BLaER1 treated with 17β-estradiol and CSF1 and Interleukin-3, amounts not matched to agents 10 nM and 100 nM (cell line): Measurements from ENCODE around the gene GTPBP4.

Source experiments
- H3K27ac ChIP-seq, 11 experiments: shearing (Covaris generic); formaldehyde crosslinking; 2 replicates each; pipeline ENCODE4 v1.8.1; 2022
- H3K27me3 ChIP-seq, 11 experiments: shearing (Covaris generic); formaldehyde crosslinking; 2 replicates each; pipeline ENCODE4 v1.8.1; 2022
- H3K36me3 ChIP-seq, 11 experiments: shearing (Covaris generic); formaldehyde crosslinking; 2 replicates each; pipeline ENCODE4 v1.8.1; 2022
- H3K4me1 ChIP-seq, 10 experiments: shearing (Covaris generic); formaldehyde crosslinking; 2 replicates each; pipeline ENCODE4 v1.8.1; 2022
- H3K4me2 ChIP-seq, 11 experiments: shearing (Covaris generic); formaldehyde crosslinking; 2 replicates each; pipeline ENCODE4 v1.8.1; 2022
- H3K4me3 ChIP-seq, 10 experiments: shearing (Covaris generic); formaldehyde crosslinking; 2 replicates each; pipeline ENCODE4 v1.8.1; 2022
- H3K9ac ChIP-seq, 11 experiments: shearing (Covaris generic); formaldehyde crosslinking; 2 replicates each; pipeline ENCODE4 v1.8.1; 2022
- H3K9me3 ChIP-seq, 11 experiments: shearing (Covaris generic); formaldehyde crosslinking; replicated peaks in 1 of 11; 2 replicates each; pipeline ENCODE4 v1.8.1; 2022
- H4K20me1 ChIP-seq, 11 experiments: shearing (Covaris generic); formaldehyde crosslinking; 2 replicates each; pipeline ENCODE4 v1.8.1; 2022
- Cebpa-rat ChIP-seq, 11 experiments: shearing (Covaris generic); IDR thresholded peaks; 2 replicates each; pipeline ENCODE4 v1.8.1; 2022

The GTPBP4 gene

GRCh38 chr10:1048732-1049424 is 60.6 kb downstream of the GTPBP4 start, which contains the start of gene IDI1:
TSS of gene IDI1 (minus strand) at chr10:1049119. CDS start at chr10:1049003, 116 bp downstream.
- H4K20me1 ChIP-seq: peaks cover 15 to 66% (median 38%) of the 10 kb centered on the region in 11 experiments; a peak in 17 of 22 replicates
- H3K36me3 ChIP-seq: peaks cover 25 to 45% (median 34%) of the 10 kb centered on the region in 11 experiments
- no peak for TF ChIP-seq Cebpa-rat (IDR thresholded peaks at IDR 0.05)
- H3K4me2 ChIP-seq: peak within 1 kb of the TSS; percentile 84 to 96 (median 91)
- peak within 1 kb of the TSS; percentile 88 to 96 (median 92) for H3K27ac ChIP-seq
- no peaks in the 10 kb centered on the region for H3K9me3 ChIP-seq
- H3K27me3 ChIP-seq: no peaks in the 10 kb centered on the region
- H3K9ac ChIP-seq: peak within 1 kb of the TSS; percentile 86 to 95 (median 93)
- peak within 1 kb of the TSS; percentile 75 to 95 (median 84) for H3K4me3 ChIP-seq
- peaks cover 55 to 72% (median 67%) of the 10 kb centered on the region in 10 experiments for H3K4me1 ChIP-seq

DNA sequence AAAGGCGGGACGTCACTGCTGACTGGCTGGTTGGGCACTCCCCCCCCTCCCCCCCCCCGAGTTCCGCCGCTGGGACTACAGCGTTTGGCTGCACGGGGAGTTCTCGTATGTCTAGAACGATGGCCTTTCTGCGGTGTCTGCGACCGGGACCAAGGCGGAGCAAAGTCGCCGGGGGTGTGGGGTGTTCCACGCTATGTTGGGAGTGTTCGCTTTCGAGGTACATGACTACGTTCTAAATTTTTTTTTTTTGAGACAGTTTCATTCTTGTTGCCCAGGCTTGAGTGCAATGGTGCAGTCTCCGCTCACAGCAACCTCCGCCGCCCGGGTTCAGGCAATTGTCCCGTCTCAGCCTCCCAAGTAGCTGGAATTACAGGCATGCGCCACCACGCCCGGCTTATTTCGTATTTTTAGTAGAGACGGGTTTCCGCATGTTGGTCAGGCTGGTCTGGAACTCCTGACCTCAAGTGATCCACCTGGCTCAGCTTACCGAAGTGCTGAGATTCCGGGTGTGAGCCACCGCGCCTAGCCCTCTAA is 61.3 kb downstream of the GTPBP4 start:
- Histone ChIP-seq H3K9ac (peak overlapping the region; percentile 86 to 95 (median 93)), H3K4me1 (peaks cover 55 to 72% (median 67%) of the 10 kb centered on the region in 10 experiments), H3K4me2 (peak overlapping the region; percentile 72 to 96 (median 87)), H3K27me3 (no peaks in the 10 kb centered on the region), H3K27ac (peak overlapping the region; percentile 88 to 96 (median 92)), H3K36me3 (peaks cover 31 to 51% (median 40%) of the 10 kb centered on the region in 11 experiments), H4K20me1 (peaks cover 15 to 64% (median 41%) of the 10 kb centered on the region in 11 experiments; a peak in 17 of 22 replicates), H3K4me3 (peak overlapping the region; percentile 75 to 95 (median 84)), H3K9me3 (no peaks in the 10 kb centered on the region)
- no peak for TF ChIP-seq Cebpa-rat (IDR thresholded peaks at IDR 0.05)

GRCh38 chr10:1050145-1050544 is 61.9 kb downstream of the GTPBP4 start:
- no peak for TF ChIP-seq Cebpa-rat (IDR thresholded peaks at IDR 0.05)
- peak overlapping the region; percentile 81 to 96 (median 92); a peak in 21 of 22 replicates for H3K27ac ChIP-seq
- no peaks in the 10 kb centered on the region for H3K27me3 ChIP-seq
- H3K4me3 ChIP-seq: peak overlapping the region; percentile 75 to 95 (median 84)
- H3K4me2 ChIP-seq: peak overlapping the region; percentile 72 to 96 (median 87)
- H3K36me3 ChIP-seq: peaks cover 33 to 55% (median 42%) of the 10 kb centered on the region in 11 experiments
- peak overlapping the region; percentile 86 to 95 (median 93) for H3K9ac ChIP-seq
- H3K9me3 ChIP-seq: no peaks in the 10 kb centered on the region
- H4K20me1 ChIP-seq: peaks cover 20 to 66% (median 46%) of the 10 kb centered on the region in 11 experiments; a peak in 18 of 22 replicates
- peaks cover 55 to 72% (median 67%) of the 10 kb centered on the region in 10 experiments for H3K4me1 ChIP-seq

DNA sequence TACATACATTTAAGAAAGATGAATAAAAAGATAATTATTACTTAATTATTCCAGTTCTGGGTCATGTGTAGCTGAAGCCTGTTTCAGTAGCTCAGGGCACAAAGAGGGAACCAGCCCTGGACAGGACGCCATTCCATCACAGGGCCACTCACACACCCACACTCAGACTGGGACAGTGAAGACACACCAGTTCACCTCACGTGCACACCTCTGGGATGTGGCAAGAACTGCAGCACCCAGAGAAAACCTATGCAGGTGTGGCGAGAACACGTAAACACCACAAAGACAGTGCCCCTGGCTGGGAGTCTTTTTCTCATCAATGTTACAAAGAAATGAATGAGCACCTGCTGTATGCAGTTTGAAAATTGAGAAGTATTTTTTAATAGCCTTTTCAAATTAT is 62.3 kb downstream of the GTPBP4 start:
- no peaks in the 10 kb centered on the region for H3K27me3 ChIP-seq
- H3K4me1 ChIP-seq: peaks cover 54 to 72% (median 65%) of the 10 kb centered on the region in 10 experiments
- H3K4me3 ChIP-seq: peak overlapping the region; percentile 75 to 95 (median 84)
- peaks cover 33 to 51% (median 42%) of the 10 kb centered on the region in 11 experiments for H3K36me3 ChIP-seq
- peak overlapping the region; percentile 86 to 95 (median 93) for H3K9ac ChIP-seq
- H3K27ac ChIP-seq: peak overlapping the region in 9 of 11 experiments; percentile 81 to 96 (median 91); a peak in 12 of 22 replicates
- H3K4me2 ChIP-seq: peak overlapping the region; percentile 72 to 96 (median 87)
- H3K9me3 ChIP-seq: no peaks in the 10 kb centered on the region
- no peak for TF ChIP-seq Cebpa-rat (IDR thresholded peaks at IDR 0.05)
- H4K20me1 ChIP-seq: peaks cover 20 to 65% (median 46%) of the 10 kb centered on the region in 11 experiments; a peak in 18 of 22 replicates

DNA sequence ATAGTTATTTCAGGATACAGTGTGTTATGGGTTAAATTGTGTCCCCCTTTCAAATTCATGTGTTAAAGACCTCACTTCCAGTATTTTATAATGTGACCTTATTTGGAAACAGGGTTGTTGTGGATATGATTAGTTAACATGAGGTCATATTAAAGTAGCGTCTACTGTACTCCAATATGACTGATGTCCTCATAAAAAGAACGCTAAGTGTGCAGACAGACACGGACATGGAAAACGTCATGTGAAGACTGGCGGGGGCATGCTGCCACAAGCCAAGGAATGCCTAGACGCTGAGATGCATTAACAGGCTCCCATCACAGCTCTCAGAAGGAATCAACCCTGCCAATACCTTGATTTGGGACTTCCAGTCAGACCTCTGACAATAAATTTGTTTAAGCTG is 66.5 kb downstream of the GTPBP4 start:
- Histone ChIP-seq H3K36me3 (peaks cover 35 to 53% (median 48%) of the 10 kb centered on the region in 11 experiments), H3K4me1 (peaks cover 62 to 79% (median 71%) of the 10 kb centered on the region in 10 experiments), H3K4me2 (peak overlapping the region; percentile 89 to 99 (median 92)), H3K9ac (peak overlapping the region; percentile 94 to 100 (median 99)), H3K4me3 (peak overlapping the region; percentile 87 to 100 (median 98); a peak in 18 of 20 replicates), H4K20me1 (peaks cover 10 to 72% (median 40%) of the 10 kb centered on the region in 11 experiments; a peak in 18 of 22 replicates), H3K27ac (peak overlapping the region in 10 of 11 experiments; percentile 96 to 100 (median 99); a peak in 19 of 22 replicates), H3K27me3 (no peaks in the 10 kb centered on the region), H3K9me3 (no peaks in the 10 kb centered on the region)
- no peak for TF ChIP-seq Cebpa-rat (IDR thresholded peaks at IDR 0.05)

GRCh38 chr10:1056326-1057105 is 68.3 kb downstream of the GTPBP4 start, which contains the start of gene WDR37:
TSS of gene WDR37 (plus strand) at chr10:1056385. CDS start at chr10:1072156, 15,771 bp downstream.
- no peak for TF ChIP-seq Cebpa-rat (IDR thresholded peaks at IDR 0.05)
- H3K4me3 ChIP-seq: peak within 1 kb of the TSS; percentile 87 to 100 (median 98)
- peaks cover 19 to 75% (median 42%) of the 10 kb centered on the region in 11 experiments; a peak in 19 of 22 replicates for H4K20me1 ChIP-seq
- H3K27me3 ChIP-seq: no peaks in the 10 kb centered on the region
- H3K36me3 ChIP-seq: peaks cover 30 to 52% (median 46%) of the 10 kb centered on the region in 11 experiments
- no peaks in the 10 kb centered on the region for H3K9me3 ChIP-seq
- peak within 1 kb of the TSS; percentile 96 to 100 (median 99) for H3K27ac ChIP-seq
- peak within 1 kb of the TSS; percentile 89 to 99 (median 92) for H3K4me2 ChIP-seq
- H3K9ac ChIP-seq: peak within 1 kb of the TSS; percentile 94 to 100 (median 99)
- peaks cover 65 to 80% (median 75%) of the 10 kb centered on the region in 10 experiments for H3K4me1 ChIP-seq

- peaks cover 19 to 75% (median 49%) of the 10 kb centered on the region in 11 experiments; a peak in 20 of 22 replicates for H4K20me1 ChIP-seq
- H3K4me3 ChIP-seq: peak overlapping the region; percentile 87 to 100 (median 98)
- H3K4me2 ChIP-seq: peak overlapping the region; percentile 80 to 99 (median 91)
- peak overlapping the region; percentile 96 to 100 (median 99) for H3K27ac ChIP-seq
- H3K9ac ChIP-seq: peak overlapping the region; percentile 94 to 100 (median 99)
- no peaks in the 10 kb centered on the region for H3K9me3 ChIP-seq
- H3K36me3 ChIP-seq: peaks cover 23 to 45% (median 39%) of the 10 kb centered on the region in 11 experiments
- TF ChIP-seq Cebpa-rat (IDR thresholded peaks at IDR 0.05): no peak
- H3K4me1 ChIP-seq: peaks cover 67 to 80% (median 75%) of the 10 kb centered on the region in 10 experiments
- no peaks in the 10 kb centered on the region for H3K27me3 ChIP-seq
These were observed 68.9 kb downstream of the GTPBP4 start for GRCh38 chr10:1057106-1057657.

DNA sequence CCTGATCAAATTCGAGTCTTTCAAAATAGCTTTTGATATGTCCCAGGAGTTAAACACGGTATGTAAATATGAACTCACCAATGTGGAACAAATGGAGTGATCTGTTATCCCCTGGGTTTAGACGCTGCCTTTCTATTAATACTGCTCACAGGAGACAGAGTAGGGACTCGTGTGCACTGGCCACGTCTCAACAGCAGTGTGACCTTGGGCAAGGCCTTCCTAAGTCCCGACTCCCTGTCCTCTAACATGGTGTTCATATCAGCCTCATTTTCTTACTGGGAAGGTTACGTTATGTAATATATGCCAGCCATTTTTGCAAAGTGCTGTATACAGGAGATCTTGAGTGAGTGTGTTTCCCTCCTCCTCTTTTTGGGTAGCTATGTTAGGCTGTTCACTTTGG is 69.8 kb downstream of the GTPBP4 start:
- Histone ChIP-seq H3K9ac (peak overlapping the region; percentile 94 to 100 (median 99)), H3K4me2 (peak overlapping the region; percentile 80 to 99 (median 91)), H3K9me3 (no peaks in the 10 kb centered on the region), H3K4me1 (peaks cover 74 to 80% (median 75%) of the 10 kb centered on the region in 10 experiments), H3K27me3 (no peaks in the 10 kb centered on the region), H4K20me1 (peaks cover 19 to 75% (median 55%) of the 10 kb centered on the region in 11 experiments; a peak in 20 of 22 replicates), H3K4me3 (peak overlapping the region; percentile 87 to 100 (median 98)), H3K36me3 (peaks cover 15 to 40% (median 31%) of the 10 kb centered on the region in 11 experiments), H3K27ac (peak overlapping the region; percentile 96 to 100 (median 99); a peak in 21 of 22 replicates)
- no peak for TF ChIP-seq Cebpa-rat (IDR thresholded peaks at IDR 0.05)
